ENCODE measurements around the gene RNF150.

The RNF150 gene

DNA sequence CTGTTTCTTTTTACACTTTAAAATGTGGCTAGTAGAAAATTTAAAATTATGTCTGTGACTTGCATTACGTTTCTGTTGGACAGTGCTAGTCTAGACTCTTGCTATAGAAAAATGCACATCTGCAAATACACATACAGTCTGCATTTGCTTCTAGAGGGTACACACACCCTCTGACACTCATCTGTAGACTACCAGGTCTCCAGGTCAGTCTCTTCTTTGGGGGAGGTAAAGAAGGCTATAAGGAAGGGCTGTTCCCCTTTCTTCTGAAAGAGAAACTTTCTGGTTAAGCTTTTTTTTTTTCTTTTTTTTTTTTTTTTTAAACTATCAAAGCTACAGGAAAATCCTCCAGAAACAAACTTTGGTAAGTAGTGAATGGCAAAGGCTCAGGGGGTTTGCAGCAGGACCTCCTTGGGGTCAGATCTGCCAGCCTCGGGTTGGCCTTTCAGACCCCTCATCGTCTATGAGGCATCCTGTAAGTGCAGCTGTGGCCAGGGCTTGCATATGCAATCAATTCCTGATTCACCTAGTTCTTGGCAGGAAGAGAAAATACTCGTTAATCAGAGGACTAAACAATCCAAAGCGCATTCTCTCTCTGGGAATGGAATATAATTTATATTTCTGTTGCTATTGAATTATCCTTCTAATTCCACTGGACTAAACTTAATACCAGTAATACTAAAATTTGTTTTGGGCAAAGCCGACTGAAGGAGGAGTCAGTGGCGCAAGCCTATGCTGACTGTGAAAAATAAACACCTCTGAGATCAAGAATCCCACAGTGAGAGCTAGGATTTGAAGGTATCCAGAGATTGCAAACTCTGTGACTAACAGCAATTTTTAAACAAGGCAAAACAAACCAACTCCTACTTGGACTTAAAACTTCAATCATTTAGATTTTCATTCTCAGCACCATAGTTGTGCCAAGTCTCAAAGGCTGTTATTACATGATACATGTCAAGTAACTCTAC, 267.7 kb downstream of the RNF150 start:
- no peak for DNase-seq (ENCODE audit: low read depth, low spot score)

DNA sequence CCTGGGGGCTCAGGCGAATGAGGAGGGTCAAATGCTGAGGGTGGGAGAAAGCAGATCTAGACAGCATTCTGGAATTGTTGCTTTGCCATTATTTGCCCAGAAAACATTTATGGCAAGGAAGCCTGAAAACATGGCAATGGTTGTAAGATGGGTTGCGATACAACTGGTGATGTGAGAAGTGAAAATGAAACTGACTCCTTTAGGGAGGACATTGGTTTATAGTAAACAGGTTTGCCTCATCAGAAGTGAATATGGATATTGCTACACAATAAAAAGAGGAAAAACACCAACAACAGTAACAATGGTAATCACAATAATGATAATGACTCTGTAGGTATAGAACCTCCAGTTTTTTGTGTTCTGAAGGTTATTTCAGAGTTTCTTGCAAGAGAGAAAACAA, 270.1 kb downstream of the RNF150 start:
- no peak for DNase-seq (ENCODE audit: low read depth, low spot score)

DNA sequence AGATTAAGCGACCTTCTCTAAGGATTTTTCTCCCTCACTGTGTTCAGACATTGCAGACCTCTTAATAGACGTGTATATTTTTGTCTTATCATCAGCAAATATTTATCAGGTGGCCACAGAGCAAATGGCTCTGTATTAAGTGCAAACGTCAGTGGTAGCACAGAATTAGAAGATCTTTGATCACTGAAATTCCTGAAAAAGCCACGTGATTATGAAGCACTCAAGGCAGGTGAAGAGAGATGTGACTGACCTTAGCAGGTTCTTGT, 271.2 kb downstream of the RNF150 start:
- no peak for DNase-seq (ENCODE audit: low read depth, low spot score)

DNA sequence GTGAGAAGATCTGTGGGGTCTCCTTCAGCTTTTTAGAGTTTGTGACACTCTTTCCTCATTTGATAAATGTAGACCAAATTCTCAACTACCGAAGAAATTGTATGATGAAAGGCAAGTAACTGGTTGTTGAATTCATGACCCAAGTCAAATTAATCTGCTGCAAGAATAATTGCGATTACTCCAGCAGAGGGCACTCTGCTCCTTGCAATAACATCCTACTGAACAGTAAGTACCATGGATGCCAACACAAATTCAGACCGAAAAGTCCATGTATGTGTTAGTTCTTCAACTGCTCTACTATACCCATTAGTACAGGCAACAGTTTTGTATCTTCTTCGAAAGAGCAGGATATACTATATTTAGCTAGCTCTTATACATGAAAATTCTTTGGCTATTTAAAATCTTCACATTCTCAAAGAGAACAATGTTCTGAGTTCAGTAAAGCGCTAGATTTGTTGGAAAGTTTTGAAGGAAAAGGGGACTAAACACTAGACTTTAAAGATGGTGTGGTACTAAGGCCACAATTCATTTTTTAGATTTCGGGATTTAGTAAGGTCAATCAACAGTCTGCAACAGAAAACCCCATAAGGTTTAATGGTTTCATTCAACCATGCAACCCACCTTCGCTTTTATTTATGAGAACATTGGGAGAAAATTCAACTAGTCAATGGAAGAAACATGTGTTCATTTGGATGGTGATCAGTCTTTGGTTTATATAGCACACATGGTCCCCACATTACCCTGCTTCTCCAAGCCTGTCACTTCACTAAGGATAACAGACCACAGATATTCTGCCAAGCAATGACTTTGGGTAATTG, 271.7 kb downstream of the RNF150 start:
- DNase-seq (ENCODE audit: low read depth, low spot score): no peak

DNA sequence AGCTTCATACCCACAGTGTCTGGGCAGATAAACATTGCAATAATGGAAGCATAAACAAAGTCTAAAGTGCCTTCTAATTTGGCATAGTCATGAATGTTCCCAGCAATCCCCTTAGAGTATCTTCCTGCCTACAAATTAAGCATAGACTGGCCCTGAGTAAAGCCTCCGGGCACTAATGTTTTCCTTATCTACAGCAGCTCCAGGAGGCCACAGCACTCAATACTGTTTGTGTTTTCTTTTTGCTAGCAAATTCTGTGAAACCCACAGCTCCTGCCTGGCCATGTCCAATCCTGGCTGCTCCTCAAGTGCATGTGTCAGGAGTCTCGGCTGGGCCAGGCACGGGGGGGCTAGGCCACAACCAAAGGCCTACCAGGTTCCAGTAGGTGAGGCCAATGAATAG, 274.4 kb downstream of the RNF150 start:
- no peak for DNase-seq (ENCODE audit: low read depth, low spot score)

DNA sequence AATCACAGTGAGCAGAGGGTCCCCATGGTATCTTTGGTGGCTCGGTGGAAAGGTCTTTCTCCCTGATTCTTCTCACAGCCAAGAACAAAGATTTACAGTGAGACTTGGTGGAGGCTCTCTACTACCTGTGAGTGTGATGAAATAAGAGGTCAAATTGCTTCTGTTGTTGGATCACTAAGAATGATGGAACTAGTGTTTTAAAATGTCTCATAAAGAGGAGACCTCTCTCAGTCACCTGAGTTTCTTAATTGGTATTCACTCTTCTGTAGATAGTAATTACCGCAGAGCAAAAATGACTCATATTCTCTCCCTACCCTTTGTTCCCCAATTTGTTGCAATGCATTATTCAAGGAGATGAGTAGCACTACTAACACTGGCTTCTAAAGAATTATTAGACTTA, 276.2 kb downstream of the RNF150 start:
- no peak for DNase-seq (ENCODE audit: low read depth, low spot score)

DNA sequence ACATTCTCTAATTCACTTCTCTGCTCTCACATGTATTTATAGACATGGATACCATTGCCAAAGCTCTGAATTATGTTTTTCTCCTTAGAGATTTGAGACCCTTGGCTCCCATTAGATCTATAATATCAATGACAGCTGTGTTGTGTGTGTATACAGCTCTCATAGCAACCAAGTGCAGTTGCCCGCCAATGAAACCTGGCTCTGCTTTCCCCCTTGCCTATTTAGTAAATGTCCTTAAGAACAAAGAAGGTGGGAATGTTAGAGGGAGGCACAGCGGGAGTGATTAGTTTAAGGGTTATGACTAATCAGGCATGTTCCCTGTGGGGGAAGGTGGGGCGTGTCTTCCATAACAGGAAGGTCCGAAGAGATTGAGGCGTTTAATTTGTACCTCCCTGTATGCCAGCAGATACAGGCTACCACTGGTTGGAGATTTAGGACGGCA, 276.6 kb downstream of the RNF150 start:
- no peak for DNase-seq (ENCODE audit: low read depth, low spot score)

DNA sequence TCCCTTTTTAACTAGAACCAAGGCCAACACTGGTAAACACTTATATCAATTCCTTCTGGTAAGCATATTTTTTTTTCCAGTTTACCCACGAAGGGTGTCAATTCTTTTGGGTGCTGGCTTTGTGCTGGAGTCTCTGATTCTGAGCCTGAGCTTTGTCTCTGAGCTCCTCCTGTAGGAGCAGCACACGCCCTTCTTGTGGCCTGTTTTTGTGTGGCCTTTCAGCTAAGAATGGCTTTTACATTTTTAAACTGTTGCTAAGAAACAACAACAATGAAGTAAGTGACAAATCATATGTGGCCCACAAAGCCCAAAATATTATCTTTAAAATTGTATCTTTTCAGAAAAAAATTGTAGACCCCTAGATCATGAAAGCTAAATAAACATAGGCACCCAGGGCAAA, 279.1 kb downstream of the RNF150 start:
- no peak for DNase-seq (ENCODE audit: low read depth, low spot score)

DNA sequence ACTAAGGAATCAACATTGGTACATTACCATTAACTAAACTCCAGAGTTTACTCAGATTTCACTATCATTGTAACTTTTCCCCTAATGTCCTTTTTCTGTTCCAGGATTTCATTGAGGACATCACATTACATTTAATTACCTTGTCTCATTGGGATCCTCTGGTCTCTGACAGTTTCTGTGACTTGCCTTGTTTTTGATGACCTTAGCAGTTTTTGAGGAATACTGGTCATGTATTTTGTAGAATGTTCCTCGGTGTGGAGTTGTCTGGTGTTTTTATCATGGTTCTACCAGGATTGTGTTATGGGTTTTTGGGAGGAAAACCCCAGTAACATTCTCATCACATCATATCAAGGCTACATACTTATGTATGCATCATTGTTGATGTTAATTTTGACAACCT, 281.5 kb downstream of the RNF150 start:
- no peak for DNase-seq (ENCODE audit: low read depth, low spot score)

DNA sequence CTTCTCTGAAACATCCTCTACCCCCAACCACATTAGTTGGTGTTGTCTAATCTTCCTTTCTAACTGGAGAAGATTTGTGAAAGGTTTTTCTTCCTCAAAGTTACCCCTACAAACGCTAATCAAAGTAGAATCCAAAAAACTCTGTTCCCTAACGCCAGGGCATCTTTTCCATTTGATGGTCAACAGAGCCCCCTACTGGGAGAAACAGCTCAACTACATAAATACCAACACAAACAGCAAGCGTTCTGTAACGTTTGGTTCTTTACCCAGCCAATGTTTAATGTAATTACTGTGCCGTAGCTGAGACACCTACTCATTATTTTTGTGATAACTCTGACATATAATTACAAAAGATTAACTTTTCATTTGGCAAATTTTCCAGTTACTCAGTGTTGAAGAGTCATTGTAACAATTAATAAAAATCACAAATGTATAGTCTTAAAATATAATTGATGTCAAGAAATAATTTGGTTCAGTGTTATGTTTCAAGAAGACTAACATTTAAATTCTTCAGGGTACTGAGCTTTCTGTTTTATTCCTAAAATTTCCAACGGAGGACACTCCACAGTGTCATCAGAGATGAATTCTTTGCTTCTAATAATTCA, 282.1 kb downstream of the RNF150 start:
- DNase-seq (ENCODE audit: low read depth, low spot score): no peak

DNA sequence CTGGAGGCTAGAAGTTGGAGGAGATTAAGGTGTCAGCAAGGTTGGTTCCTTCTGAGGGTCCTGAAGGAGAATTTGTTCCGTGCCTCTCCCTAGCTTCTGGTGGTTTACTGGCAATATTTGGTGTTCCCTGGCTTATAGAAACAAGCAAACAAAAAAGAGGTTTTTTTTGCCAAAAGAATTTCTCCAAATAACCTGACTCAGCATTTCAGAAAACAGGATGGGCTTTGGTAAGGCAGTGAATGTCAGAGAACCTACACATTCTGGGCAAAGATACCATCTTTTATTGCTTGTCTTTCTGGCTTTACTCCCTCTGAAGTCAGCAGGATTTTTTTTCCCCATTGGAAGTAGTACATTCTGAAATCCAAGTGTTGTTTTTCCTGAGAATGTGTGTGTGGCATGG, 283.7 kb downstream of the RNF150 start:
- no peak for DNase-seq (ENCODE audit: low read depth, low spot score)

DNA sequence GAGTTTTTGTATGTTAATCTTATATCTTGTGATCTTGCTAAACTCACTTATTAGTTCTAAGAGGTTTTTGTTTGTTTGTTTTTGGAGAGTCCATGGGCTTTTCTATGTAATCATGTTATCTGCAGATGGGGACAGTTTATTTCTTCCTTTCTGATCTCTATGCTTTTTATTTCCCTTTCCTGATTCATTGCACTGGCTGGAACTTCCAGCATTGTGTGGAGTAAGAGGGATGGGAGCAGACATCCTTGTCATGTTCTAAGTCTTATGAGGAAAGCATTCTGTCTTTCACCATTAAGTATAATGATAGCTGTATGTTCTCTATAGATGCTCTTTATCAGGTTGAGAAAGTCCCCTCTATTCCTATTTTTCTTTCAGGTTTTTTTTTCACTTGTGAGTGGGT, 286.5 kb downstream of the RNF150 start:
- no peak for DNase-seq (ENCODE audit: low read depth, low spot score)

DNA sequence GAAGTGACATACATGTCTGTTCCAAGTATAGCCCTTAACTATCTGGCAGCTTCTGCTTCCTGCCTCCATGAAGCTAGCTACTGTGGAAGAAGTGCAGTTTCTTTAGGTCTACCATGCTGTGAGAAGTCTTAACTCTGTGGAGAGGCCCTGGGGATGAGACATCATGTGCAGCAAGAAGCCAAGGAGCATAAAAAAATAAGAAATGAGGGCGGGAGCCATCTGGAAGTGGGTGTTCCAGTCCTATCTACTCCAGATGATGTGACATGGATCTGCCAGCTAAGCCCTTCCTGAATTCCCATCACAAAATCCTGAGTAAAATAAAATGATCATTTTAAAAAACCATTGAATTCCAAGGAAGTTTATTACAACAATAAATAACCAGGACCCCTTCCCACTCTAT, 289.2 kb downstream of the RNF150 start:
- no peak for DNase-seq (ENCODE audit: low read depth, low spot score)

DNA sequence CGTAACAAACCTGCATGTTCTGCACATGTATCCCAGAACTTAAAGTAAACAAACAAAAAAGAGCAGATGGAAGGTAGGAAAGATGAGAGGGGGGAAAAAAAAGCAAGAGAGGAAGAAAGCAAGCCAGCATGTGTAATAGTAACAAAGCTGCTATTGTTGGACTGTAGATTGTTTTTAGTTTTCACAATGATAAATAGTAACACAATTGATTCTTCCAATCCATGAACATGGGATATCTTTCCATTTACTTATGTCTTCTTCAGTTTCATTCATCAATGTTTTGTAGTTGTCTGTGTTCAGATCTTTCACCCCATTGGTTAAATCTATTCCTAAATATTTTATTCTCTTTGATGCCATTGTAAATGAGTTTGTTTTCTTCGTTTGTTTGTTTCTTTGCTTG, 292.1 kb downstream of the RNF150 start:
- no peak for DNase-seq (ENCODE audit: low read depth, low spot score)

DNA sequence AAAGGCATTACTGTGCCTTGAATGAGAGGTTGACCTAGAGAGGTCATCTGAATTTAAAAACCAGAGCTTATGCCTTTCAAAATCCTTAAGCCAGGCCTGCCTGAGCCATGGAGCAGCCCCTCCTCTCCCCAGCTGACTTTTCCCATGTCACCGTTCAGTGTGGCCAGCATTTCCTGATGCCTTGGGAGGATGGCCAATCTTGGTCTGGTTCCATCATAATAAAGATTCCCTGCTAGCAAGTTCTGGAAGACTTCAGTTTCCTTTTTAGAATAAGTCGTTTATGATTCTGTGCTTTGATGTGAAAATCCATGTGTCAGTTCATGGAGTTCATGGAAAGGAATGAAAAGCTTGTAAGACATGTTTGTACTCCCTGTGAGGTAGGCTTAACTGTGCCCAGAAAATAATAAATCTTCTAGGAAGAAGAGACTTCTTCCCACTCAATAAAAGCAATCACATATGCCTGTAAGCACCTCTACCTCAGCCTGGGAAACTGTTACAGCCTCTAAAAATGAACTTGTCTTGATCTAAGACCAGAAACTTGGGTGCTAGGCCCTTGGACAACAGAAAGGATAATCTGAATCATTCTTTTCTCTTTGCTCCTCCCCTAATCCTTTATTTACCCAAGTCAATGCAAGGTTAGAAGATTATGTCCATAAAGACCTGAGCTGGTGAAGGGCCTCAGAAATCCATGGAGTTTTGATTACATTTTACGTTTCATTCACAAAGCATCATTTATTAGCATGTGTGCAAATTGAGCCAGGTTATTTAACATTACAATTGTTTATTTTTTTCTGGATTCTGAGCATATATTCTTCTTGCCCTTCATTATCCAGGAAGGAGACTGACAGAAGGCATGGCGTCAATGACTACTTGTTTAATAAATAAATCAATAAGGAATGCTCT, 293.1 kb downstream of the RNF150 start:
- DNase-seq (ENCODE audit: low read depth, low spot score): no peak

DNA sequence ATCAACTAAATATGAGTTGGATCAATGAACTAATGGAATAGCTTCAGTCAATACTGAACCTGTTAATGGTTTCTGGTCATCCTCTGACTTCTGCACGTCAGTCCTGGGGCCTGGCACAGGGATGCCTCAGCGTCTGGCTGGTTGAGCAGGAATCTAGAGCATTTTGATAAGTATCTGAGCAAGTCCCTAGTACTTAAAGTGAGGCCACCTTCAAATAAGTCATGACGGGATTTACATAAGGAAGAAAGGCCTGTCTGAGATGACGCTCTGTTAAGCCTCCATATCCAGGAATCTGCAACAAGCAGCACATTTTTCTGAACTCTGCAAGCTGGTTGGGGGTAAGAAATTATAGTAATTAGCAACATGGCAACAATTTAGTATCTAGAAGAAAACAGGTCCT, 293.9 kb downstream of the RNF150 start:
- DNase-seq (ENCODE audit: low read depth, low spot score): no peak

DNA sequence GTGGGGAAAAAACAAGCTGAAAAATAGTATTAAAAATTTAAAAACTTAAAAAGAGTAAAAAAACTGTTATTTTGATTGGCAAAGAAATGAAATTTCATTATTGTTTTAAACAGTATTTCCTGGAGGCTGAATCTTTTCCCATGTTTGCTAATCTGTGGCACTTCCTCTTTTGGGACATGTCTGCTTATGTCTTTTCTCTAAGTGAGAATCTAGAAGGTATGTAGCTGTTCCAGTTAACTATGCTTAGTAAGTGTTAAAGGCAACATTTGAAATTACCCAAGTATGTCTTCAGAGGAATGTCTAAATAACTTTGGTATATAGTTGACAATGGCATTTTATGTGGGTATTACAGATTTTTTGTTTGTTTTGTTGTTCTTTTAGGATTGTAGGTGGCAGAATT, 295.5 kb downstream of the RNF150 start:
- no peak for DNase-seq (ENCODE audit: low read depth, low spot score)

DNA sequence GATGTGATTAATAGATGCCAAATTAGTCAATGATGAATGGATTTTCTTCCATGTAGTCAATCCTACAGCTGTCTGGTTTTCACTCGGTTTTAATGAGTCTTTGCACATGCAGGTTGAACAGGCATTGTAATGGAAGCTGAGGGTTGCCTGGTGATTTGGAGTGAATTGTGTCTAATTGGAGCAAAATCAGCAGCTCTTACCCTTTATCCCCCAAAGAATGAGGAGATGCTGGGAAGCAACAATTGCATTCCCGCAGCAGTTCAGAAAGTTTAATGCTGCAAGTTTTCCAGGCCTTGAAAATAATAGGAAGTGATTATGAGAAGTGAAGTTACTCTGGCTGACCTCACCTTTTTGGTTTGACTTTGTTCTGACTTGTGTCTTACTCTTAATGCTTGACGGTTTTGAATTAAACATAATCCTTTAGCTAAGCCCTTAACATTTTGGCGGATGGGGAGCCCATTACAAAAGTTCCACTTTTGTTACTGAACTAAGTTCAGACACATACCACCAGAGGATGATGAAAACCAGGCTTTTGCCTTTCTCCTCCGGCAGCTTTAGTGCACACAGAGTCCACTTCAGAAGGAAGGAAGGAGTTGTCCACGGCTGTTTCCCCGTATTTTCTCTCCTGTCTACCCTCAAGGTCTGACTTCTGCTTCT, 298.3 kb downstream of the RNF150 start:
- DNase-seq (ENCODE audit: low read depth, low spot score): no peak

DNA sequence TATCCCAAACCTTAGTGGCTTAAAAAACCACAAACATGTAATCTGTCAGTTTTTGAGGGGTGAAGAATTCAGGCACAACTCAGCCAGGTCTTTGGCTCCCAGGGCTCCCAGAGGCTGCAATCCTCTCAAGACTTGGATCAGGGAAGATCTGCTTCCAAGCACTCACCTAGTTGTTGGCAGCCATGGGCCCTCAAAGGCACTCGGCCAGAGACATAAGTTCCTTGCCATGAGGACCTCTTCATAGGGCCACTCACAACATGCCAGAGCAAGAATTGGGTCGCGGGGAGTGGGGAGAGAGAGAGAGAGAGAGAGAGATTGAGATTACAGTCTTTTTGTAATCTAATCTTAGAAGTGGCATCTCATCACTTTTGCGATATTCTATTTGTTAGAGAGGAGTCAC, 300.0 kb downstream of the RNF150 start:
- DNase-seq (ENCODE audit: low read depth, low spot score): no peak

DNA sequence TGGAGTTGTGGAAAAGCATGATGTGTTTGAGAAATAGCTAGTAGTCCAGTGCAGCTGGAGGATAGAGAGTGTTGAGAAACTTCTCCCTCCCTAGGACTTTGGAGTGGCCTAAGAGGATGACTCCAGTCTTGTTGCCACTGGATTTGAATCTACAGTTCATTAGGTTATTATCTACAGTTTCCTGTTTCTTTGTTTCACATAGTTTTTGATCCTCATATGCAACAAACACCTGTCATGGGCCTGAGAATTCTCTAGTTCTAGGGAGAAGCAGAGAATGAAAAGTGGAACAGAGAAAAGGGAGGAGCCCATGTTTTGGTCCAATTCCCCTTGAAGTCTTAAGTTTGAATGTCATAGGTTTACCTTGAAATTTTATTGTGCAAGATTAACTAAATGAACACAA, 303.4 kb downstream of the RNF150 start:
- no peak for DNase-seq (ENCODE audit: low read depth, low spot score)

DNA sequence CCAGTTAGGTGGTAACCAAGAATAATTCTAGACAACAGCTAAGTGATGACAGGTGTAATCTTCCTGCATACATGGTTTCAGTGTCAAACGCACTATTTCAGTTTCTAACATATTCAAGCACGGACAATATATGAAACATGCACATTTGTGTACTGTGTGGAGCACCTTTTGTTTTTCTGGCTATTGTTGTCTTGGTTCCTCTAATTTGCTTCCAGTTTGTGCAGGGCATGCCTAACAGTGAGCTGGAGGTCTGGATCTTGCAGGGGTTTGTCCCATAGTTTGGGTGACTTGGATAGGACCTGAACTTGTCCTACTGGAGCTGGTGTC, 306.6 kb downstream of the RNF150 start:
- DNase-seq (ENCODE audit: low read depth, low spot score): no peak
